HEK293 (cell line): ENCODE results near the gene TAF8.

Experiments
- CTCF ChIA-PET: fragments of 350-600 bp; formaldehyde crosslinking; extraction: SDS; loops from one replicate; lab custom pipeline; 2021; ENCODE audit warnings: antibody characterized with exemption; lab: Yijun Ruan, JAX
- POLR2A ChIA-PET: fragments of 300-600 bp; formaldehyde crosslinking; extraction: SDS; loops from one replicate; lab custom pipeline; 2020; ENCODE audit warnings: antibody characterized with exemption, inconsistent platforms; lab: Yijun Ruan, JAX
- H3K27ac ChIP-seq: fragments of 200-500 bp; sonication (Bioruptor generic); 2 replicates; pipeline ENCODE4 v1.5.1; 2014; ENCODE audit warnings: low read depth, low read length, control low read depth, inconsistent platforms; ENCODE audit errors: extremely low read depth
- H3K36me3 ChIP-seq, 2 experiments: fragments of 200-500 bp in 1 of 2; sonication (Bioruptor generic) in 1 of 2; 1 replicate in 1 of 2; 2 replicates in 1 of 2; pipeline ENCODE4 v1.5.1; 2014 to 2017; ENCODE audit warnings: inconsistent platforms in 2 of 2, low read length in 2 of 2; ENCODE audit not compliant: control insufficient read depth in 2 of 2, insufficient read depth in 1 of 2
- H3K4me1 ChIP-seq: fragments of 200-500 bp; sonication (Bioruptor generic); 2 replicates; pipeline ENCODE4 v1.5.1; 2014; ENCODE audit warnings: mild to moderate bottlenecking, low read length, inconsistent platforms; ENCODE audit not compliant: control insufficient read depth, insufficient read depth
- H3K4me3 ChIP-seq: 2 replicates; pipeline ENCODE4 v1.5.1; 2011; ENCODE audit warnings: low read depth, mild to moderate bottlenecking, control low read depth, low read length, moderate library complexity
- H3K9me3 ChIP-seq: fragments of 200-500 bp; sonication (Bioruptor generic); 2 replicates; pipeline ENCODE4 v1.5.1; 2014; ENCODE audit warnings: low read depth, low read length, inconsistent platforms; ENCODE audit not compliant: control insufficient read depth, insufficient read depth
- GLI2 ChIP-seq: fragments of 450-650 bp; formaldehyde crosslinking; IDR thresholded peaks from 2 replicates; pipeline ENCODE4; 2017; ENCODE audit warnings: missing biosample characterization, missing genetic modification characterization, low read depth, borderline replicate concordance
- INSM2 ChIP-seq: fragments of 450-650 bp; formaldehyde crosslinking; IDR thresholded peaks from 2 replicates; pipeline ENCODE4 v1.5.1; 2016; ENCODE audit warnings: missing biosample characterization, missing genetic modification characterization
- MYNN ChIP-seq: fragments of 450-650 bp; formaldehyde crosslinking; IDR thresholded peaks from 2 replicates; pipeline ENCODE4 v1.5.1; 2016; ENCODE audit warnings: missing biosample characterization, missing genetic modification characterization, borderline replicate concordance
- PATZ1 ChIP-seq: fragments of 450-650 bp; formaldehyde crosslinking; IDR thresholded peaks from 2 replicates; pipeline ENCODE4 v1.5.1; 2016; ENCODE audit warnings: missing biosample characterization, missing genetic modification characterization
- SP7 ChIP-seq: fragments of 450-650 bp; formaldehyde crosslinking; IDR thresholded peaks from 2 replicates; pipeline ENCODE4 v1.5.1; 2016; ENCODE audit warnings: missing biosample characterization, missing genetic modification characterization
- WT1 ChIP-seq: fragments of 450-650 bp; formaldehyde crosslinking; IDR thresholded peaks from 2 replicates; pipeline ENCODE4 v1.5.1; 2016; ENCODE audit warnings: missing biosample characterization, missing genetic modification characterization
- ZBTB17 ChIP-seq: fragments of 450-650 bp; formaldehyde crosslinking; IDR thresholded peaks from 2 replicates; pipeline ENCODE4 v1.5.1; 2016; ENCODE audit warnings: missing biosample characterization, missing genetic modification characterization
- ZBTB6 ChIP-seq: fragments of 450-650 bp; formaldehyde crosslinking; IDR thresholded peaks from 2 replicates; pipeline ENCODE4 v1.5.1; 2017; ENCODE audit warnings: missing biosample characterization, missing genetic modification characterization
- ZFHX2 ChIP-seq: fragments of 450-650 bp; formaldehyde crosslinking; conservative IDR thresholded peaks from 2 replicates; pipeline ENCODE4 v1.5.1; 2016; ENCODE audit warnings: missing biosample characterization, missing genetic modification characterization
- ZNF133 ChIP-seq: fragments of 450-650 bp; formaldehyde crosslinking; IDR thresholded peaks from 2 replicates; pipeline ENCODE4 v1.5.1; 2016; ENCODE audit warnings: missing biosample characterization, missing genetic modification characterization
- ZNF2 ChIP-seq: fragments of 450-650 bp; formaldehyde crosslinking; IDR thresholded peaks from 2 replicates; pipeline ENCODE4 v1.5.1; 2016; ENCODE audit warnings: missing biosample characterization, missing genetic modification characterization
- ZNF366 ChIP-seq: fragments of 450-650 bp; formaldehyde crosslinking; conservative IDR thresholded peaks from 2 replicates; pipeline ENCODE4 v1.5.1; 2016; ENCODE audit warnings: missing biosample characterization, missing genetic modification characterization
- ZNF473 ChIP-seq: fragments of 450-650 bp; formaldehyde crosslinking; IDR thresholded peaks from 2 replicates; pipeline ENCODE4 v1.5.1; 2017; ENCODE audit warnings: missing biosample characterization, missing genetic modification characterization
- ZNF529 ChIP-seq: fragments of 450-650 bp; formaldehyde crosslinking; IDR thresholded peaks from 2 replicates; pipeline ENCODE4 v1.5.1; 2017; ENCODE audit warnings: missing genetic modification characterization, missing biosample characterization; ENCODE audit not compliant: insufficient replicate concordance
- ZNF530 ChIP-seq: fragments of 450-650 bp; formaldehyde crosslinking; IDR thresholded peaks from 2 replicates; pipeline ENCODE4 v1.5.1; 2016; ENCODE audit warnings: low read depth, missing biosample characterization, missing genetic modification characterization
- ZNF558 ChIP-seq: fragments of 450-650 bp; formaldehyde crosslinking; IDR thresholded peaks from 2 replicates; pipeline ENCODE4 v1.5.1; 2016; ENCODE audit warnings: missing biosample characterization, missing genetic modification characterization
- ZNF626 ChIP-seq: fragments of 450-650 bp; sonication (Bioruptor Pico); formaldehyde crosslinking; IDR thresholded peaks from 2 replicates; pipeline ENCODE4 v1.5.1; 2018; ENCODE audit warnings: missing biosample characterization, missing genetic modification characterization, inconsistent platforms
- ZNF645 ChIP-seq: fragments of 450-650 bp; formaldehyde crosslinking; IDR thresholded peaks from 2 replicates; pipeline ENCODE4; 2016; ENCODE audit warnings: missing biosample characterization, missing genetic modification characterization
- ZNF658 ChIP-seq: fragments of 450-650 bp; formaldehyde crosslinking; IDR thresholded peaks from 2 replicates; pipeline ENCODE4; 2016; ENCODE audit warnings: missing biosample characterization, missing genetic modification characterization
- ZNF660 ChIP-seq: fragments of 450-650 bp; IDR thresholded peaks from 2 replicates; pipeline ENCODE4 v1.5.1; 2018; ENCODE audit warnings: missing biosample characterization, mild to moderate bottlenecking, missing genetic modification characterization
- ZNF776 ChIP-seq: fragments of 450-650 bp; formaldehyde crosslinking; IDR thresholded peaks from 2 replicates; pipeline ENCODE4 v1.5.0; 2017; ENCODE audit warnings: missing biosample characterization, missing genetic modification characterization, borderline replicate concordance
- ZSCAN23 ChIP-seq: fragments of 450-650 bp; formaldehyde crosslinking; IDR thresholded peaks from 2 replicates; pipeline ENCODE4 v1.5.1; 2016; ENCODE audit warnings: missing biosample characterization, missing genetic modification characterization

Gene TAF8

GRCh38 chr6:42025845-42026243 is 24.5 kb upstream of the TAF8 start:
- ChIA-PET CTCF (interaction anchor here (1.6 kb wide), 1 partner anchor 19 kb away, joined by 5 read pairs; no protein-coding TSS in a partner anchor), POLR2A (no interaction called here)
- Histone ChIP-seq H3K36me3 (no peaks in the 10 kb centered on the region), H3K27ac (no peak overlapping the region), H3K4me1 (no peaks in the 10 kb centered on the region), H3K9me3 (no peaks in the 10 kb centered on the region), H3K4me3 (no peak overlapping the region)
- TF ChIP-seq ZNF133 (no peak), ZNF2 (tag by site-specific recombination) (no peak), ZNF530 (no peak), ZNF473 (tag by site-specific recombination) (no peak), GLI2 (tag by site-specific recombination) (no peak), ZNF658 (tag by site-specific recombination) (no peak), ZNF626 (tag by site-specific recombination) (no peak), ZNF776 (tag by site-specific recombination) (no peak)

- no peaks in the 10 kb centered on the region for H3K36me3 ChIP-seq
- ChIA-PET POLR2A (no interaction called here), CTCF (interaction anchor here (1.6 kb wide), 1 partner anchor 18 kb away, joined by 5 read pairs; no protein-coding TSS in a partner anchor)
- H3K4me3 ChIP-seq: no peak overlapping the region
- TF ChIP-seq MYNN (tag by site-specific recombination): no peak
- no peak for TF ChIP-seq ZBTB6 (tag by site-specific recombination)
- TF ChIP-seq ZFHX2 (tag by site-specific recombination): no peak
- TF ChIP-seq ZNF645 (tag by site-specific recombination): no peak
- TF ChIP-seq ZNF558 (tag by site-specific recombination): no peak
- TF ChIP-seq INSM2 (tag by site-specific recombination): no peak
- no peak overlapping the region for H3K27ac ChIP-seq
- H3K4me1 ChIP-seq: no peaks in the 10 kb centered on the region
- no peaks in the 10 kb centered on the region for H3K9me3 ChIP-seq
These were observed 23.8 kb upstream of the TAF8 start for GRCh38 chr6:42026540-42026939.

GRCh38 chr6:42028234-42029061 is 21.9 kb upstream of the TAF8 start:
- Histone ChIP-seq H3K4me3 (no peak overlapping the region), H3K36me3 (no peaks in the 10 kb centered on the region), H3K27ac (no peak overlapping the region), H3K4me1 (no peaks in the 10 kb centered on the region), H3K9me3 (no peaks in the 10 kb centered on the region)
- ChIA-PET CTCF (interaction anchor here (0.6 to 7.6 kb wide), 4 partner anchors 10 to 241 kb away, joined by 3 to 58 read pairs (median 4); partner anchors contain the start of genes BYSL, MED20 and TOMM6), POLR2A (interaction anchor here (0.5 to 1.9 kb wide), 9 partner anchors 17 to 534 kb away, joined by 3 to 9 read pairs (median 5); partner anchors contain the start of gene TAF8)
- TF ChIP-seq WT1 (tag by site-specific recombination) (no peak), ZNF529 (no peak), ZBTB17 (tag by site-specific recombination) (peak; percentile 82), ZNF366 (peak; percentile 78), PATZ1 (tag by site-specific recombination) (peak; percentile 36; the same call in 1 of the 2 replicates), ZSCAN23 (tag by site-specific recombination) (0 out of 2 replicates have a peak, but pooled peaks have one; percentile 35), ZBTB6 (tag by site-specific recombination) (peak; percentile 87), SP7 (peak; percentile 84), ZNF660 (tag by site-specific recombination) (peak; percentile 83; the same call in 1 of the 2 replicates)
